Activated CD4-positive, alpha-beta T cell treated with anti-CD3 and anti-CD28 coated beads, Interleukin-10, Interleukin-2, amounts not matched to agents 100 ng/mL and 50 ng/mL, durations not matched to agents 16 hours and 8 hours (primary cell): Measurements from ENCODE around the gene JMJD6.

Experiments
- DNase-seq: peaks from one replicate; pipeline ENCODE4 v3.0.0-alpha.2; 2020

The JMJD6 gene

GRCh38 chr17:76697702-76698465, 28.5 kb downstream of the JMJD6 start:
- DNase-seq: no peak

DNA sequence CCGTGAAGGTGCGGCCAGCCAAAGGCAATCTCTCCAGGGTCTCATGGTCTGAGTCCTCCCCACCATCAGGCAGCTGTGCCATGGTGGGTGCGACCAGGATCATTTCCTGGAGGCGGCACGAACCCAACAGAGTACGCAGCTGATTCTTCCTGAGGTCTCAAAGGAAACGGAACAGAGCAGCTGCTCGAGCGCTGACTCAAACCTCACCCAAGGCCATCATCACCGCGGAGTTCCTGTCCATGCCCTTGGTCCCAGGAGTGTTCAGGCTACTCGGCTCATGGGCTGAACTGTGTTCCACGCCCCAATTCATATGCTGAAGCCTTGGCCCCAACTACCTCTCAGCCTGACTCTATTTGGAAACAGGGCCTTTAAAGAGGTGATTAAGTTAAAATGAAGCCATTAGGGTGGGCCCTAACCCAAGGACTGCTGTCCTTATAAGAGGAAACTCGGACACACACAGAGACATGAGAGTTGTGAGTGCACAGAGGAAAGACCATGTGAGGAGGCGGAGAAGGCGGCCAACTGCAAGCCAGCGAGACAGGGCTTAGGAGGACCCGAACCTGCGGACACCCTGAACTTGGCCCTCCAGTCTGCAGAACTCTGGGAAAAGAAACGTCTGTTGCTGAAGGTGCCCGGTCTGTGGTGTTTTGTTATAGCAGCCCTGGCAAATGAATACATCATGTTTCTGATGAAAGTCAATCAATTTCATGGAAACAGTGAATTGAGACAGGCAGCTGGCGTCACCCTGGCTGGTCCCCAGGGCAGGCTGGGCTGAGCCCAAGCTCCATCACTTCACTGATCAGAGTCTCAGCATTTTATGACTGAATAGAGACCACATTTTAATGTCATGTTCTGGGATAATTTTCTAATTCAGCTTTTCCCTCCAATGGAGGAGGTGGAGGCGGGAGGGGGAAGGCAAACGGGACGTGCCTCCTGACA, 29.4 kb downstream of the JMJD6 start:
- DNase-seq: no peak

GRCh38 chr17:76695059-76695831, 31.2 kb downstream of the JMJD6 start:
- no peak for DNase-seq

DNA sequence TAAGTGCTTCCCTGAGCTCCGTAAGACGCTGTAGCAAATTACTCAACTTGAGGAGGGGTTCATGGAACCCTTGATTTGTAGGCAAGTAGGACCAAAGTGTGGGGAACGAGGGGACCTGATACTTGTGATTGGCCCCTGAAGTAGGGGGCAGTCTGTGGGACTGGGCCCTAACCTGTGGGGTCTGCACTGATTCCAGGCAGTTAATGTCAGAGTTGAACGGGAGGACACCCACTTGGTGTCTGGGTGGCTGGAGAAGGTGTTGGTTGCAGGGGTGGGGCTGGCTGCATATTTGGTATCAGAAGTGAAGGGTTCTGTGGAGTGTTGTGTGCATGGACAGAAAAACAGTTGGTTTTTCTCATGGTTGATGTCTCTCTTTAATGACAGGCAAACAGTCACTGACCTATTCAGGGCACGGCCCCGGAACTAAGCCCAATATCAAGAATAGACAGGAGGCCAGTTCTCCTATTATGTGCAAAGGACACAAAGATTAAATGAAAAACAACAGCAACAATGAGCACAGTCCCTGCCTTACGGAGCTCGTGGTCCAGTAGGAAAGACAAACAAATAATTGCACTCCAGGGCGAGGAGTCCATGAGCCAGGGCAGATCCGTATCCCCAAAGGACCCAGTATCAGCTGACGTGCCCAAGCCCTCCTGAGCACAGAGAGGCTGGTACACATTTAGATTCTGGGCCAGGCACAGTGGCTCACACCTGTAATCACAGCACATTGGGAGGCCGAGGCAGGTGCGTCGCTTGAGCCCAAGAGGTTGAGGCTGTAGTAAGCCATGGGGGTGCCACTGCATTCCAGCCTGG, 34.8 kb downstream of the JMJD6 start:
- DNase-seq: no peak

- DNase-seq: no peak
These were observed 35.7 kb downstream of the JMJD6 start for GRCh38 chr17:76690596-76691280.

GRCh38 chr17:76689859-76690258, 36.5 kb downstream of the JMJD6 start:
- DNase-seq: no peak

DNA sequence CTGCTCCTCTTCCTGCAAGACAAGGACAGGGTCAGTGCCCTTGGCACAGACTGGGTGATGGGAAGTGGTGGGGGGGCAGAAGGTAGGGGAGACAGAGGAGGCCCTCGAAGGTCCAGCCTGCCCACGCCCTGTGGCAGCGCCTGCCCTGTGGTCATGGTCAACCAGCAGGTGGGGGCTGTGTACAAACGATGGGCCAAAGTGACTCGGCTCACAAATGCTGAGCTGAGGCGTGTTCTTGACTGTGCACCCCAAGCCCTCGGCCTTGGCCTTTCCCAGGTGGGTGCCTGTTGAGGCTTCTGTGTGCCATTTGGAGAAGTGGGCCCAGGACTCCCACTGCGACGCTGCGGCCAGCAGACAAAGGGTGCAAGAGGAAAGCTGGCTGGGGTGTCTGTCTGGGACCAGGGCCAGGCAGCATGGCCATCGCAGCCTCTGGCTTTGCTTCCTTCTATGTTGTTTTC, 38.2 kb downstream of the JMJD6 start:
- no peak for DNase-seq

DNA sequence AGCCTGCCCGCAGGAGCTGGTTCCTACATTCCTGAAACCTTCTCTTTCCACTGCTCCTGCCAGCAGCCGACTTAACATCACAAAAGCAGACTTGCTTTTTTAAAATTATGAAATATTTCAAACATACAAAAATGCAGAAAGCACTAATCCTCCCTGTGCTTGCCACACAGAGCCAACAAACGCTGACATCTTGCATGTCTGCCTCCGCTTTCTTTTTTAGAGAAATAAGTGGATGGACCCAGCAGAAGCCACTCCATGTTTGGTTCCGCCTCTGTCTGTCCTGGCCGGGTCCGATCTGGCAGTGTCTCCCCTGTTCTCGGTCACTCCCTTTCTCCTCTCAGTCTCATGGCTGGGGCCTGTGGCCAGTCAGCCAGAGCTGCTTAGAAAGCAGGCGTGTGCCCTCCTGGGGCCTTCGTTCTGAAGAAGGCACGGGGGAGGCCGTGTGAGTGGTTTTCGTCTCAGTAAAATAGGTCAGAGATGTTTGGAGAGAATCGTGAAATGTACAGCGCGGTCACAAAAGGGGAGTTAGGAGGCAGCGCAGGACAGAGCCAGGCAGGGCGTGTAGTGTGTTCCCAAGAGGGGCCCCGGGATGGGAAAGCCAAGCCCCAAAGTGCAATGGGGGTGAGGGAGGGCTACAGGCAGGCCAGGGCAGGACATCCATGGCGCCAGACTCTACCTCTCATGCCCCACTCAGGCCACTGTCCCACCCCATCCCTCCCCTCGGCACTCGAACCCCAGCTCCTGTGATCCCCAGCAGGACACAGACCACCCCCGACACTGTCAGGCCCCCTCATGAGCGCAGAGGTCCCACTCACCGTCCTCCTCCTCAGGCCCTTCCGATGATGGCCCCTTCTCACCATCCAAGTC, 38.9 kb downstream of the JMJD6 start:
- DNase-seq: no peak

GRCh38 chr17:76686538-76687297, 39.7 kb downstream of the JMJD6 start:
- DNase-seq: no peak

DNA sequence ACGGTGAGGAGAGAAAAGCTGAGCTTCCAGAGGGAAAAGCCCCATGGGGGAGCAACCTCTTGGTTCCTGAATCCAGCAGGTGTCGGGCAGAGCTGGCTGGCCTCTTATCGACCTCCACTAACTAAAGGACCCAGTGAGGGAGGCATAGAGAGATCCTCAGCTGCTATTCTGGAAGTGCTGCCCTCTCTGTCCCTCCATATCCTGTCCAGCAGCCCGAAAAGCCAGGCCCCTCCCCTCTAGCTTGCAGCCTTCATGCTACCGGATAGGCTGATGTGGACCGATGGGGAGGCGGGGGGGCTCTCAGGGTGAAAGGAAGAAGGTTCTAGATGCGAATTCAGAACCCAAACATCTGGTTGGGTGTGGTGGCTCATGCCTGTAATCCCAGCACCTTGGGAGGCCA, 40.6 kb downstream of the JMJD6 start:
- no peak for DNase-seq

DNA sequence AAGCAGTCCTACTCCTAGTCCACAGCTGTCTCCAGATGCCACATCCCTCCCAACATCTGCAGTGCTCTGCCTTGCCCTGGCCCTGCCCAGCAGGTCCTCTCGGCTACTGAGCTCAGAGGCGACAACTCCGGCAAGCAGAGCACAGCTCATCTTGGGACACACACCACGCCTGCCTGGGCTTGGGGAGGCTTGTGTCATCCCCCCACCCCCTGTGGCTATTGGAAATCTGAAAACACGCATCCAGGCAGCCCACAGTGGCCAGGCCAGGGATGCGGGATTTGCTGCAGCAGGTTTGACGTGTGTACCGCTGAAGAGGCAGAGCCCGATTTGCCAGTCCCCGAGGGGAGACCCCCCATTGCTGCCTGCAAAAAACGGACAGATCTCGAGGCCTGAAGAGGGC, 41.0 kb downstream of the JMJD6 start:
- no peak for DNase-seq

DNA sequence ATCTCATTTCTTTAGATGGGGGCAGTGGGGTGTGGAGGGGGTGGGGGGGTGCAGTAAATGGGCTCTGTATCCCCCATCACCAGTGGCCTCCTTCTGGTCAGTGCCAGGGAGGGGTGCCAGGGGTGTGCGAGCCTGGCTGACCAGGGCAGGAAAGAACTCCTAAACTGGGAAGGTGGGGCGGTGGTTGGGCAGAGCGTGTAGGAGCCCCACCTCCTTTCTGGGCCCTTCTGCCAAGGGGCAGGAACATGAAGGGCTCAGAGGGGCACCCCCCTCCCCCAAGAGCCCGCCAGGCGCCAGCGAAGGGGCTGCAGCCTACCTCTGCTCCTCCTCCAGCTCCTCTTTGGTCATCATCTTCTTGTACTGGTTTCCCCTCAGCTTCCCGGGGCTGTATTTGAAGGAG, 41.6 kb downstream of the JMJD6 start:
- no peak for DNase-seq

- DNase-seq: no peak
These were observed 42.3 kb downstream of the JMJD6 start for GRCh38 chr17:76683921-76684745.

- DNase-seq: no peak
These were observed 43.2 kb downstream of the JMJD6 start for GRCh38 chr17:76683011-76683755.

DNA sequence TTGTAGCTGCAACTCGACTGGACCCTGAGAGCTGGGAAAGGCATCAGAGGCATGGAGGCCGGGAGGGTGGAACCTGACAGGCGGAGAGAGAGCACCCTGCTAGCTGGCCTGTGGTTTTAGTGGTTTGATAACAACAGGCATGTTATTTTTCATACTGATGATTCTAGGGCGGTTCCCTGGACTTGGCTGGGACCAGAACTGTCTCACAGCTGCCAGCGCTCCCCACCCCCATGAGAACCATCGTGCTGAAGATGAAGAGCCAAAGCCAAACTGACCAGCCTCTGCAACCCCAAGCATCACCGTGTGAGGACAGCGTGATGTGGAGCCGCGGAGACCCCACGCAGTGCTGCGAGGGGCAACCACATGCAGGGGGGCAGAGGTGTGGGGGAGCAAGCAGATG, 44.1 kb downstream of the JMJD6 start:
- no peak for DNase-seq

GRCh38 chr17:76681222-76682137, 44.9 kb downstream of the JMJD6 start:
- peak; percentile 69 for DNase-seq

DNA sequence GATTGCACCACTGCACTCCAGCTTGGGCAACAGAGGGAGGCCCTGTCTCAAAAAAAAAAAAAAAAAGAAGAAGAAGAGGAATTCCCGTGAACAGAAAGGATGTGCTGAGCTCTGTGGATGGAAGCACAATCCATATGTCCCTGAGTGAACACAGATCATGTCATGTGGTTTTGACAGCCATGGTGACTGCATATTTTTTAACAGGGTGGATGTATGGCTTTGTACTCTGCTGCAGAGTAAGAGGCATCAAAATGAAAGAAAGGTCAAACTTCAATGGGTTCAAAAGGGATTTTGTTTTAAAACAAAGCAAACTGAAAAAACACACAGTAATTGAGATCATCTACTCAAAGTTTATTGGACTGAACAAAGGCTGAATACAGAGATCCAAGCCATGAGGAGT, 47.2 kb downstream of the JMJD6 start:
- DNase-seq: no peak
